ENCODE measurements around the gene ZNF236.

The ZNF236 gene

DNA sequence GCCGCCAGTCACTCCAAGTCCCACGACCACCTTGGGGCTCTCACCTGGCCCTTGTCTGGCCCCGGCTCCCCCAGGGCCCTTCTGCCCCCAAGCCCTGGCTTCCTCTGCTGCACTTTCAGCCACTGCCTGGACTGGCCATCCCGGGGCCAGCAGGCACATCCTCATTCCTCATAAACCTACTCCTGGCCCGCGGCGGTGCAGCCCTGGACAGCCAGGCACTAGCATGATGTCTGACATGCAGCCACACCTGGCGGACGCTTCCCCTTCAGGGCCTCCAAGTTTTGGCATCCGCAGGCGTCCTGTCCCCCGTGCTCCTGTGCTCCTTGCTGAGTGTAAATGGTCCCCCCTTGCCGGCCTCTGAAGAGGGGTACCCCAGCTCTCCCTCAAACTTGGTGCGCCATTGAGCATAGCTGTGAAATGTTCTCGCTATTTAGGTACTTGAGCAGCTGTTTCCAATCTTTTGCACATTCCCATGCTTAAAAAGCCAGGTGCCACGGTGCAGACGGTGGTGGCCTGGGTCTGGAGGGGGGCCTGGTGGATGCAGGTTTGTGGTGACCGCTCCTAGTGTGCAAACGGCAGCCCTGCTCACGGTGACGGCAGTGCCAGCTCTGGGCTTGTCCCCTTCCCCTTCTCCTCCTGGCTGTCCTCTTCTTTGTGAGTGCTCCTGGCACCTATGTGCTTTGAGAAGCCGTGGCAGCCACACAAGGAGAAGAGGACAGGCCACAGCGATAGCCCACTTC is 186.4 kb downstream of the ZNF236 start:
- TF ChIP-seq, protein P1, sequence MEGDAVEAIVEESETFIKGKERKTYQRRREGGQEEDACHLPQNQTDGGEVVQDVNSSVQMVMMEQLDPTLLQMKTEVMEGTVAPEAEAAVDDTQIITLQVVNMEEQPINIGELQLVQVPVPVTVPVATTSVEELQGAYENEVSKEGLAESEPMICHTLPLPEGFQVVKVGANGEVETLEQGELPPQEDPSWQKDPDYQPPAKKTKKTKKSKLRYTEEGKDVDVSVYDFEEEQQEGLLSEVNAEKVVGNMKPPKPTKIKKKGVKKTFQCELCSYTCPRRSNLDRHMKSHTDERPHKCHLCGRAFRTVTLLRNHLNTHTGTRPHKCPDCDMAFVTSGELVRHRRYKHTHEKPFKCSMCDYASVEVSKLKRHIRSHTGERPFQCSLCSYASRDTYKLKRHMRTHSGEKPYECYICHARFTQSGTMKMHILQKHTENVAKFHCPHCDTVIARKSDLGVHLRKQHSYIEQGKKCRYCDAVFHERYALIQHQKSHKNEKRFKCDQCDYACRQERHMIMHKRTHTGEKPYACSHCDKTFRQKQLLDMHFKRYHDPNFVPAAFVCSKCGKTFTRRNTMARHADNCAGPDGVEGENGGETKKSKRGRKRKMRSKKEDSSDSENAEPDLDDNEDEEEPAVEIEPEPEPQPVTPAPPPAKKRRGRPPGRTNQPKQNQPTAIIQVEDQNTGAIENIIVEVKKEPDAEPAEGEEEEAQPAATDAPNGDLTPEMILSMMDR (IDR thresholded peaks at IDR 0.05; ENCODE audit: borderline replicate concordance, control extremely low read depth, extremely low read depth, insufficient read depth, missing control alignments) = no peak
- in situ Hi-C loops (cut with MboI; ENCODE audit: low sequenced_read_pairs, unreplicated experiment) = no loop called here
- no peak for DNase-seq (ENCODE audit: low spot score)

DNA sequence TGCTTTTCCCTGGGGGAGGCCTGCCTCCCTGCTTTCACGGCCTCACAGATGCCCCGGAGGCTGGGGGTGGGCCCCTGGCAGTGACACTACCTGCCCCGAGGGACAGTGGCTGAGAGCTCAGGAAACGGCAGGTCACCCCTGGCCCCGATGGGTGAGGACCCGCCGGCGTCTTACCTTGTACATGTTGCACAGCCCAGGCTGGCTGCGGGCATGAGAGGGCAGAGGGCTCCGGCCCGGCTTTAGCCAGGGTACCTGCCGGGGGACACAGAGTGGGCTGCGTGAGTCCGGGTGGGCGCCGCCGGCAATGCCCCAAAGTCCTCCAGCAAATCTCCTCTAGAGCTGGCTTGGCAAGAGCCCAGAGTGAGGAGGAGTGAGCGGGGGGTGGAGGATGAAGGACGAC is 187.3 kb downstream of the ZNF236 start:
- TF ChIP-seq, protein P1 (IDR thresholded peaks at IDR 0.05; ENCODE audit: borderline replicate concordance, control extremely low read depth, extremely low read depth, insufficient read depth, missing control alignments) = no peak
- in situ Hi-C loops (cut with MboI; ENCODE audit: low sequenced_read_pairs, unreplicated experiment) = no loop called here
- no peak for DNase-seq (ENCODE audit: low spot score)

DNA sequence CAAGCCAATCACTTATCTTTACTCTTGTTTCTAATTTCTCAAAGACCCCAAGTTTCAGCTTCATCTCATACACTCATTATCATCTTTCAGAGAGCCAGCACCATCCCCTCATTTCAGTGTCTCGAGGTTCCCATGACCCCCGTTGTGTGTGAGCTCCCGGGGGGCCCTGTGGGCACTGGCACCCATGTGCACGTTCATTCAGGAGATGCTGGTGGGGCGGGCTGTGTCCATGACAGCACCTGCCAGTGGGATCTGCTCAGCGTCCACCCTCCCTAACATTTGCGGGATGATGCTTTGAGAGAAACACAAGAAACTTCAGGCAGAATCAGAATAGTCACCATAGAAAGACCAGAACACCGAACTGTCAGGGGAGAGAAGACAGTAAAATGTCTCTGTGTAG is 189.8 kb downstream of the ZNF236 start:
- in situ Hi-C loops (cut with MboI; ENCODE audit: low sequenced_read_pairs, unreplicated experiment) = no loop called here
- TF ChIP-seq, protein P1 (IDR thresholded peaks at IDR 0.05; ENCODE audit: borderline replicate concordance, control extremely low read depth, extremely low read depth, insufficient read depth, missing control alignments) = no peak
- no peak for DNase-seq (ENCODE audit: low spot score)

DNA sequence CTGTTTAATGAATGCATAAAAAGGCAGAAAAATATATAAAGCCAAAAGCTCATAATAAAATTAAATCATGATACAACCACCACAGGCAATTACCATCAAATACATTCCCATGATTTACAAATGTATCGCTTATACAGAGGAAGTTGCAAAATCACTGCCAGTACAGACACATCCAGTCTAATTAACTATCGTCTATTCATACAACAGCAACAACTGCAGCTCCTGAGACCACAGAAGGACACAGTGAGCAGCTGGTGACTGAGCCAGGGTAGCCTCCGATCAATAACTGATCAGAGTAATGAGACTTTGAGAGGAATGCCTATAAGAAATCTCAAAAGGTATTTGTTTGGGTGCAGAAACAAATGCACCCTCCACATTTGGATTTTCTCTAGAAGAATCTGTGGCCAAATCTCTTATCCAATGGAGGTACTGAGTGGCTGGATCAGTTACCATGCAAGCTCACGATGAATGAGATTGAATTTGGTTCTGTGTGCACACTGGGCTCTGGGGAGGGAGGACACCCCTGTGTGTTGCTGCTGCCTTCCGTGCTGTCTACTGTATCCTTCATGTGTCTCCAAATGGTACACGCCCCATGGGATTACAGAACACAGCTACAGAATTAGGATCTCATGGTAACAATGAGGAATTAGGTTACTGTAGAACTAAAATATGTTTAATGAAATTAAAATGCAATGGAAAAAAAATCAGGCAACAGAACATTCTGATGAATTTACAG is 190.6 kb downstream of the ZNF236 start:
- TF ChIP-seq, protein P1 (IDR thresholded peaks at IDR 0.05; ENCODE audit: borderline replicate concordance, control extremely low read depth, extremely low read depth, insufficient read depth, missing control alignments) = no peak
- in situ Hi-C loops (cut with MboI; ENCODE audit: low sequenced_read_pairs, unreplicated experiment) = no loop called here
- DNase-seq (ENCODE audit: low spot score) = no peak

DNA sequence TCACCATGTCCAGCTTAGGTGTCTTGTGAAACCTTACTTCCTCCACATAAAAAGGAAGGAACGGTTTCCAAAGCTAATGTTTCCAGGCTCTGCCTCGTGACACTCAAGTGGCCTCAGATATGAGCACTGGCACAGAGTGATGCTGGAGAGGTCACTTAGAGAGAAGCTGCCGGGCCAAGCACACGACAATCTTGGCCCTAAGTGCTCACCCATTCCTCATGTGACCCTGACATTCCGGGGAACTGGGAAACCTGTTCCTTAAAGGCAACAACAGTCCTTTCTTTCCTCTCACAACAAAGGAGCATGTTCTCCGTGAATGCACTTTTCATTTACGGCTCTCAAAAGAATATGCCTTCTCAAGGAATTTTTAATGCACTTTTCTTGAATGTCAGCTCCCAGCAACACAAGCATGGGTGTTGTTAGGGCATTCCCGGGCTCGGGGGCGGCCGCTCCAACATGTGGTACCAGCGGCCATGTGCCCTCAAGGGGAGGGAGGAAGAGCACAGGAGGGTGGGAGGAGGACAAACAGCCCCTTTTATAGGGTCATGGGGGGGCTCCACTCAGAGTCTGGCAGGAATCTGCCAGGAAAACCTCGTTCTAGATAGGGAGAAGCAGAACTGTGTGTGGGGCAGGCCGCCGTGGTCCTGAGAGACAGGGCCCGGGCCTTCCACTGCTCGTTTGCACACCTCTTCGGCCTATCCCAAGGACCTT is 191.6 kb downstream of the ZNF236 start:
- DNase-seq (ENCODE audit: low spot score) = no peak
- in situ Hi-C loops (cut with MboI; ENCODE audit: low sequenced_read_pairs, unreplicated experiment) = no loop called here
- TF ChIP-seq, protein P1 (IDR thresholded peaks at IDR 0.05; ENCODE audit: borderline replicate concordance, control extremely low read depth, extremely low read depth, insufficient read depth, missing control alignments) = no peak

DNA sequence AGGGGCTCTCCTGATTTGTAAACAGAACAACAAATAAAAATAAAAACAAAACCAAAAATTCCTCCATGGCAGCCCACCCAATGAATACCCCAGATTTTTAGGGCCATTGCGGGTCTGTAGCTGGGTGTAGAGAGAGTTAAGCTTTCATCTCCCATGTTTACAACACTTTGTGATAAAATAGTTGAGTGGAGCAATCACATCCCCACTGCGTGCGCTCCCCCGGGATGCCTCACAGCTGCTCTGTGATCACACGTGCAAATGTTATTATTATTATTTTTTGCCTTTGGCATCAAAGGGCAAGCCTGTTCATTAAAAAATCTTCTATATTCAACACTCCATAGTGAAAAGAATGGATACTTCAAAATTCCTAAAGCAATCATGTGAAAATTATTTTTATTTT is 192.2 kb downstream of the ZNF236 start:
- TF ChIP-seq, protein P1 (IDR thresholded peaks at IDR 0.05; ENCODE audit: borderline replicate concordance, control extremely low read depth, extremely low read depth, insufficient read depth, missing control alignments) = no peak
- in situ Hi-C loops (cut with MboI; ENCODE audit: low sequenced_read_pairs, unreplicated experiment) = no loop called here
- no peak for DNase-seq (ENCODE audit: low spot score)

Data from GM13976 (cell line).